K562 (cell line): Measurements from ENCODE around the gene STAP1. TPM values are rescaled to one million over a fixed set of nuclear protein-coding genes. Genes with fewer than 3 reads are reported as not detected.

Experiments used
- ATAC-seq: fragments of 200-7000 bp; cut with Tn5 transposase; 3 replicates; pipeline ENCODE4 v1.9.1; 2020; ENCODE audit warnings: moderate library complexity
- BruUV-seq: library from RNA; stranded (reverse); fragments of 400-500 nt; replicated peaks from 2 replicates; lab custom pipeline; 2021; lab: Mats Ljungman, UMichigan
- CTCF ChIA-PET: fragments of 300-600 bp; formaldehyde crosslinking; extraction: SDS; loops from one replicate; lab custom pipeline; 2021; ENCODE audit warnings: low intra/inter-chr PET ratio; lab: Yijun Ruan, JAX
- POLR2A ChIA-PET: fragments of 300-600, 350-650 bp; sonication (Branson Sonifier 250); formaldehyde crosslinking; extraction: SDS; loops from one replicate; lab custom pipeline; 2021; ENCODE audit warnings: antibody characterized with exemption, inconsistent platforms; lab: Yijun Ruan, JAX
- DNase-seq, 4 experiments: peaks; one replicate each; pipeline versions ENCODE4 v3.0.0 to v3.0.0-alpha.2; 2011 to 2018; ENCODE audit warnings: low spot score in 3 of 4, mixed read lengths in 3 of 4; ENCODE audit errors: extremely low read depth in 1 of 4
- FAIRE-seq: peaks from 2 replicates; lab custom pipeline; 2011; peaks lifted over from hg19 to GRCh38; lab: Jason Lieb, UNC
- H2AFZ ChIP-seq: 2 replicates; pipeline ENCODE4 v1.6.0; 2011; ENCODE audit warnings: low read depth, low read length, control low read depth, inconsistent platforms
- H3K27ac ChIP-seq: fragments of 200-600 bp; 3 replicates; pipeline ENCODE4 v1.8.0; 2011; ENCODE audit warnings: low read depth, mild to moderate bottlenecking, control low read depth, inconsistent platforms, low read length, moderate library complexity, mixed read lengths; ENCODE audit errors: extremely low read depth
- H3K27me3 ChIP-seq, 2 experiments: fragments of 300-600 bp in 1 of 2; 2 replicates in 1 of 2; 3 replicates in 1 of 2; pipeline versions ENCODE4 v1.6.0 to v1.8.0; 2011; ENCODE audit warnings: inconsistent platforms in 2 of 2, low read length in 2 of 2, mild to moderate bottlenecking in 1 of 2, mixed read lengths in 1 of 2, moderate library complexity in 1 of 2; ENCODE audit not compliant: control insufficient read depth in 2 of 2, insufficient read depth in 2 of 2
- H3K36me3 ChIP-seq: fragments of 300-600 bp; 3 replicates; pipeline ENCODE4 v1.8.0; 2011; ENCODE audit warnings: mild to moderate bottlenecking, low read length, inconsistent platforms; ENCODE audit not compliant: control insufficient read depth, insufficient read depth
- H3K4me1 ChIP-seq, 2 experiments: fragments of 200-600 bp in 1 of 2; replicated peaks in 1 of 2; 2 replicates in 1 of 2; 3 replicates in 1 of 2; pipeline versions ENCODE4 v1.5.1 to v1.8.0; 2011; ENCODE audit warnings: inconsistent platforms in 2 of 2, low read length in 2 of 2, mild to moderate bottlenecking in 1 of 2, mixed read lengths in 1 of 2, moderate library complexity in 1 of 2; ENCODE audit not compliant: control insufficient read depth in 2 of 2, insufficient read depth in 2 of 2
- H3K4me2 ChIP-seq: 2 replicates; pipeline ENCODE4 v1.6.1; 2011; ENCODE audit warnings: low read length, control low read depth, inconsistent platforms, mixed read lengths; ENCODE audit not compliant: insufficient read depth
- H3K4me3 ChIP-seq: fragments of 200-600 bp; sonication (generic), shearing (Covaris generic); 2 replicates; pipeline ENCODE4 v1.5.1; 2016; ENCODE audit warnings: control low read depth, inconsistent platforms
- H3K79me2 ChIP-seq: fragments of 200-600 bp; 3 replicates; pipeline ENCODE4 v1.8.0; 2011; ENCODE audit warnings: low read length, inconsistent platforms; ENCODE audit not compliant: control insufficient read depth, insufficient read depth
- H3K9ac ChIP-seq, 2 experiments: 2 replicates each; pipeline versions ENCODE4 v1.6.0 to v1.6.1; 2011; ENCODE audit warnings: low read depth in 2 of 2, low read length in 2 of 2, control low read depth in 1 of 2, inconsistent platforms in 1 of 2, mild to moderate bottlenecking in 1 of 2, mixed read lengths in 1 of 2; ENCODE audit not compliant: insufficient read depth in 1 of 2
- H3K9me1 ChIP-seq: one replicate; pipeline ENCODE4 v1.6.0; 2011; ENCODE audit warnings: inconsistent platforms, mild to moderate bottlenecking, low read length, moderate library complexity; ENCODE audit not compliant: control insufficient read depth, insufficient read depth
- H3K9me3 ChIP-seq: replicated peaks from 2 replicates; pipeline ENCODE4 v1.5.1; 2011; ENCODE audit warnings: low read depth, low read length, inconsistent platforms; ENCODE audit not compliant: control insufficient read depth, insufficient read depth
- H4K20me1 ChIP-seq: replicated peaks from 2 replicates; pipeline ENCODE4 v1.6.1; 2011; ENCODE audit warnings: low read length, inconsistent platforms, mixed read lengths; ENCODE audit not compliant: control insufficient read depth, insufficient read depth
- DPF2 ChIP-seq: fragments of 450-650 bp; IDR thresholded peaks from 2 replicates; pipeline ENCODE4 v1.6.1; 2016
- IFI16 ChIP-seq: fragments of 250-450 bp; sonication (Bioruptor Pico); IDR thresholded peaks from 2 replicates; pipeline ENCODE4 v2.1.2; 2022; ENCODE audit warnings: mild to moderate bottlenecking, inconsistent platforms
- NONO ChIP-seq, 2 experiments: fragments of 200-400 bp in 1 of 2; fragments of 450-650 bp in 1 of 2; formaldehyde crosslinking in 1 of 2; IDR thresholded peaks; 2 replicates each; pipeline ENCODE4 v1.6.1; 2017; ENCODE audit warnings: low read depth in 2 of 2, mild to moderate bottlenecking in 2 of 2, moderate library complexity in 2 of 2, low read length in 1 of 2
- NR3C1 ChIP-seq: sonication (generic); formaldehyde crosslinking; IDR thresholded peaks from 2 replicates; pipeline ENCODE4 v1.8.1; 2022; ENCODE audit warnings: missing genetic modification reagents
- PHTF2 ChIP-seq: fragments of 250-450 bp; sonication (Bioruptor Pico); IDR thresholded peaks from 2 replicates; pipeline ENCODE4 v1.5.0; 2021; ENCODE audit warnings: mild to moderate bottlenecking
- SMAD4 ChIP-seq: fragments of 250-450 bp; sonication (Bioruptor Pico); conservative IDR thresholded peaks from 2 replicates; pipeline ENCODE4 v1.8.0; 2021; ENCODE audit warnings: inconsistent platforms, mild to moderate bottlenecking, moderate library complexity
- ZNF124 ChIP-seq: sonication (generic); formaldehyde crosslinking; IDR thresholded peaks from 2 replicates; pipeline ENCODE4 v1.8.1; 2022; ENCODE audit warnings: missing genetic modification reagents
- ZNF133 ChIP-seq: fragments of 250-450 bp; sonication (Bioruptor Pico); IDR thresholded peaks from 2 replicates; pipeline ENCODE4 v1.4.0; 2020; ENCODE audit warnings: mild to moderate bottlenecking
- ZNF507 ChIP-seq: conservative IDR thresholded peaks from 2 replicates; pipeline ENCODE4 v1.6.1; 2017; ENCODE audit warnings: missing genetic modification characterization, missing compliant biosample characterization
- WGBS: fragments of 100-300 bp; shearing (Covaris generic); methylation state at CpG from one replicate; pipeline ENCODE4 v1.1.6; 2016; ENCODE audit warnings: low coverage, mixed read lengths; ENCODE audit not compliant: insufficient coverage; ENCODE audit errors: missing lambda C conversion rate; 5-methylcytosine and 5-hydroxymethylcytosine counted together
- in situ Hi-C: fragments of 300-500 bp; cut with MboI; formaldehyde crosslinking; loops from 4 replicates; pipeline ENCODE4 v1.15.0; 2018; ENCODE audit warnings: inconsistent platforms, mixed read lengths
- intact Hi-C: fragments of 100-400 bp; cut with micrococcal nuclease; formaldehyde crosslinking; loops from 2 replicates; pipeline ENCODE4 v1.14.2; 2022
- polyA plus RNA-seq, 8 experiments: library from polyadenylated mRNA; depleted of rRNA in 4 of 8; stranded (reverse) in 5 of 8; unstranded in 3 of 8; fragments of >200 nt; fragmentation: Nextera tagmentation in 2 of 8; fragmentation: Illumina TruSeq in 1 of 8; extraction: Ambion mirVana in 2 of 8; extraction: Trizol in 1 of 8; gene quantifications; 2 replicates each; pipeline versions ENCODE4 v1.2.1 to v1.2.3, GENCODE V29; 2011 to 2014; ENCODE audit warnings: inconsistent platforms in 1 of 8, missing spikeins in 1 of 8
- total RNA-seq, 7 experiments: library from RNA; depleted of rRNA in 6 of 7; stranded (reverse); fragments of >200 nt in 6 of 7; fragmentation: Illumina TruSeq in 2 of 7; extraction: Trizol in 2 of 7; gene quantifications; 2 replicates each; pipeline versions ENCODE4 v1.2.1 to v1.2.3, GENCODE V29; 2011 to 2021; ENCODE audit warnings: low replicate concordance in 1 of 7
- TF ChIP-seq, protein P1 (sequence below): fragments of 450-650 bp; conservative IDR thresholded peaks from 2 replicates; pipeline ENCODE4 v1.6.1; 2016; ENCODE audit warnings: missing genetic modification characterization, low read depth, mild to moderate bottlenecking, missing compliant biosample characterization, moderate library complexity
- TF ChIP-seq, protein P2 (sequence below): fragments of 200-800 bp; sonication (Bioruptor generic); IDR thresholded peaks from 2 replicates; pipeline ENCODE4 v1.6.1; 2016; ENCODE audit warnings: missing genetic modification characterization, missing compliant biosample characterization
- TF ChIP-seq, protein P3 (sequence below), 2 experiments: fragments of 200-800 bp in 1 of 2; sonication (Bioruptor generic) in 1 of 2; sonication (generic) in 1 of 2; formaldehyde crosslinking in 1 of 2; IDR thresholded peaks in 1 of 2; conservative IDR thresholded peaks in 1 of 2; 2 replicates each; pipeline versions ENCODE4 v1.5.0 to v1.6.1; 2016 to 2020; ENCODE audit warnings: missing compliant biosample characterization in 1 of 2, missing genetic modification characterization in 1 of 2, missing genetic modification reagents in 1 of 2
- TF ChIP-seq, protein P4 (sequence below): fragments of 450-650 bp; IDR thresholded peaks from 2 replicates; pipeline ENCODE4 v1.6.1; 2018; ENCODE audit warnings: mild to moderate bottlenecking, low read depth; ENCODE audit not compliant: partially characterized antibody

The STAP1 gene
- total and polyA plus RNA-seq, 9 of the 15 experiments (the other 6 are each of a cell fraction or from before 2014, with no cell fraction given): 0.50 to 5.6 (median 1.4) TPM

DNA sequence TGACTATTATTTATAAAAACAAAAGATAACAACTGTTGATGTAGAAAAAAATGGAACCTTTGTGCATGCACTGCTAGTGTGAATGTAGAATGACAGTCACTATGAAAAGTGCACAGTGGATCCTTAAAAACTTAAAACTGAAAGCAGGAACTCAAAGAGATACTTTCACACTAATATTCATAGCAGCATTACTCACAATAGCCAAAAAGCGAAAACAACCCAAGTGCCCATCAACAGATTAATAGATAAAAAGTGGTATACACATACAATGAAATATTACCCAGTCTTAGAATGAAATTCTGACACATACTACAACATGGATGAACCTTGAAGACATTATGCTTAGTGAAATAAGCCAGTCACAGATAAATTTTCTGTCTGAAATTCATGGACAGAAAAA is 37.0 kb upstream of the STAP1 start:
- POLR2A ChIA-PET: no interaction called here
- H3K9ac ChIP-seq: peak overlapping the region in 1 of 2 experiments; percentile 74; a peak in 1 of 4 replicates
- WGBS: 92% methylated on average over 1 of the region's 1 CpG
- H2AFZ ChIP-seq: no peak overlapping the region
- FAIRE-seq: peak; percentile 59
- H4K20me1 ChIP-seq: no peaks in the 10 kb centered on the region
- H3K36me3 ChIP-seq: peaks cover 49% of the 10 kb centered on the region
- ATAC-seq: no peak
- H3K4me2 ChIP-seq: no peak overlapping the region
- CTCF ChIA-PET: no interaction called here
- H3K4me3 ChIP-seq: no peak overlapping the region
- no TSS peak for BruUV-seq
- H3K4me1 ChIP-seq: peaks cover 9 to 28% of the 10 kb centered on the region in 2 experiments; a peak in 3 of 5 replicates
- peak overlapping the region; percentile 97; the same call in 2 of the 3 replicates for H3K27ac ChIP-seq
- no peak for DNase-seq
- no peaks in the 10 kb centered on the region for H3K9me1 ChIP-seq
- in situ Hi-C loops (no loop called here), intact Hi-C loops (no loop called here)
- H3K9me3 ChIP-seq: peaks cover 5% of the 10 kb centered on the region; the same call in 1 of the 2 replicates
- peaks cover 77% of the 10 kb centered on the region for H3K79me2 ChIP-seq
- H3K27me3 ChIP-seq: no peaks in the 10 kb centered on the region
- TF ChIP-seq ZNF133 (CRISPR knock-in tag): no peak
- TF ChIP-seq, protein P1, sequence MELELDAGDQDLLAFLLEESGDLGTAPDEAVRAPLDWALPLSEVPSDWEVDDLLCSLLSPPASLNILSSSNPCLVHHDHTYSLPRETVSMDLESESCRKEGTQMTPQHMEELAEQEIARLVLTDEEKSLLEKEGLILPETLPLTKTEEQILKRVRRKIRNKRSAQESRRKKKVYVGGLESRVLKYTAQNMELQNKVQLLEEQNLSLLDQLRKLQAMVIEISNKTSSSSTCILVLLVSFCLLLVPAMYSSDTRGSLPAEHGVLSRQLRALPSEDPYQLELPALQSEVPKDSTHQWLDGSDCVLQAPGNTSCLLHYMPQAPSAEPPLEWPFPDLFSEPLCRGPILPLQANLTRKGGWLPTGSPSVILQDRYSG (tag): no peak
- no peak for TF ChIP-seq SMAD4 (CRISPR knock-in tag)
- TF ChIP-seq, protein P2, sequence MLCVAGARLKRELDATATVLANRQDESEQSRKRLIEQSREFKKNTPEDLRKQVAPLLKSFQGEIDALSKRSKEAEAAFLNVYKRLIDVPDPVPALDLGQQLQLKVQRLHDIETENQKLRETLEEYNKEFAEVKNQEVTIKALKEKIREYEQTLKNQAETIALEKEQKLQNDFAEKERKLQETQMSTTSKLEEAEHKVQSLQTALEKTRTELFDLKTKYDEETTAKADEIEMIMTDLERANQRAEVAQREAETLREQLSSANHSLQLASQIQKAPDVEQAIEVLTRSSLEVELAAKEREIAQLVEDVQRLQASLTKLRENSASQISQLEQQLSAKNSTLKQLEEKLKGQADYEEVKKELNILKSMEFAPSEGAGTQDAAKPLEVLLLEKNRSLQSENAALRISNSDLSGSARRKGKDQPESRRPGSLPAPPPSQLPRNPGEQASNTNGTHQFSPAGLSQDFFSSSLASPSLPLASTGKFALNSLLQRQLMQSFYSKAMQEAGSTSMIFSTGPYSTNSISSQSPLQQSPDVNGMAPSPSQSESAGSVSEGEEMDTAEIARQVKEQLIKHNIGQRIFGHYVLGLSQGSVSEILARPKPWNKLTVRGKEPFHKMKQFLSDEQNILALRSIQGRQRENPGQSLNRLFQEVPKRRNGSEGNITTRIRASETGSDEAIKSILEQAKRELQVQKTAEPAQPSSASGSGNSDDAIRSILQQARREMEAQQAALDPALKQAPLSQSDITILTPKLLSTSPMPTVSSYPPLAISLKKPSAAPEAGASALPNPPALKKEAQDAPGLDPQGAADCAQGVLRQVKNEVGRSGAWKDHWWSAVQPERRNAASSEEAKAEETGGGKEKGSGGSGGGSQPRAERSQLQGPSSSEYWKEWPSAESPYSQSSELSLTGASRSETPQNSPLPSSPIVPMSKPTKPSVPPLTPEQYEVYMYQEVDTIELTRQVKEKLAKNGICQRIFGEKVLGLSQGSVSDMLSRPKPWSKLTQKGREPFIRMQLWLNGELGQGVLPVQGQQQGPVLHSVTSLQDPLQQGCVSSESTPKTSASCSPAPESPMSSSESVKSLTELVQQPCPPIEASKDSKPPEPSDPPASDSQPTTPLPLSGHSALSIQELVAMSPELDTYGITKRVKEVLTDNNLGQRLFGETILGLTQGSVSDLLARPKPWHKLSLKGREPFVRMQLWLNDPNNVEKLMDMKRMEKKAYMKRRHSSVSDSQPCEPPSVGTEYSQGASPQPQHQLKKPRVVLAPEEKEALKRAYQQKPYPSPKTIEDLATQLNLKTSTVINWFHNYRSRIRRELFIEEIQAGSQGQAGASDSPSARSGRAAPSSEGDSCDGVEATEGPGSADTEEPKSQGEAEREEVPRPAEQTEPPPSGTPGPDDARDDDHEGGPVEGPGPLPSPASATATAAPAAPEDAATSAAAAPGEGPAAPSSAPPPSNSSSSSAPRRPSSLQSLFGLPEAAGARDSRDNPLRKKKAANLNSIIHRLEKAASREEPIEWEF: no peak
- no peak for TF ChIP-seq DPF2
- TF ChIP-seq NR3C1 (CRISPR knock-in tag): no peak
- TF ChIP-seq NONO (IDR thresholded peaks at IDR 0.05; ENCODE audit: low read depth in 2 of 2, low read length in 1 of 2): no peak
- no peak for TF ChIP-seq ZNF124 (CRISPR knock-in tag)
- TF ChIP-seq PHTF2 (CRISPR knock-in tag): no peak
- TF ChIP-seq, protein P3, sequence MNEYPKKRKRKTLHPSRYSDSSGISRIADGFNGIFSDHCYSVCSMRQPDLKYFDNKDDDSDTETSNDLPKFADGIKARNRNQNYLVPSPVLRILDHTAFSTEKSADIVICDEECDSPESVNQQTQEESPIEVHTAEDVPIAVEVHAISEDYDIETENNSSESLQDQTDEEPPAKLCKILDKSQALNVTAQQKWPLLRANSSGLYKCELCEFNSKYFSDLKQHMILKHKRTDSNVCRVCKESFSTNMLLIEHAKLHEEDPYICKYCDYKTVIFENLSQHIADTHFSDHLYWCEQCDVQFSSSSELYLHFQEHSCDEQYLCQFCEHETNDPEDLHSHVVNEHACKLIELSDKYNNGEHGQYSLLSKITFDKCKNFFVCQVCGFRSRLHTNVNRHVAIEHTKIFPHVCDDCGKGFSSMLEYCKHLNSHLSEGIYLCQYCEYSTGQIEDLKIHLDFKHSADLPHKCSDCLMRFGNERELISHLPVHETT (CRISPR knock-in tag; conservative IDR thresholded peaks at IDR 0.05 in 1 of 2, IDR thresholded peaks at IDR 0.05 in 1 of 2): no peak
- TF ChIP-seq, protein P4, sequence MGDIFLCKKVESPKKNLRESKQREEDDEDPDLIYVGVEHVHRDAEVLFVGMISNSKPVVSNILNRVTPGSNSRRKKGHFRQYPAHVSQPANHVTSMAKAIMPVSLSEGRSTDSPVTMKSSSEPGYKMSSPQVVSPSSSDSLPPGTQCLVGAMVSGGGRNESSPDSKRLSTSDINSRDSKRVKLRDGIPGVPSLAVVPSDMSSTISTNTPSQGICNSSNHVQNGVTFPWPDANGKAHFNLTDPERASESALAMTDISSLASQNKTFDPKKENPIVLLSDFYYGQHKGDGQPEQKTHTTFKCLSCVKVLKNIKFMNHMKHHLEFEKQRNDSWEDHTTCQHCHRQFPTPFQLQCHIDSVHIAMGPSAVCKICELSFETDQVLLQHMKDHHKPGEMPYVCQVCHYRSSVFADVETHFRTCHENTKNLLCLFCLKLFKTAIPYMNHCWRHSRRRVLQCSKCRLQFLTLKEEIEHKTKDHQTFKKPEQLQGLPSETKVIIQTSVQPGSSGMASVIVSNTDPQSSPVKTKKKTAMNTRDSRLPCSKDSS: no peak
- TF ChIP-seq IFI16 (CRISPR knock-in tag): no peak
- no peak for TF ChIP-seq ZNF507 (tag)
